Measurements from ENCODE around the gene PEAR1. TPM values are rescaled to one million over a fixed set of nuclear protein-coding genes. Genes with fewer than 3 reads are reported as not detected.

PEAR1 gene
- total RNA-seq, 2 experiments from 2014 or later = not detected

- TF ChIP-seq CTCF (conservative IDR thresholded peaks at IDR 0.05; ENCODE audit: low read length) = no peak
- no peak for TF ChIP-seq EZH2phosphoT487 (IDR thresholded peaks at IDR 0.05; ENCODE audit: borderline replicate concordance, low read depth, low read length)
- H4K20me1 ChIP-seq (ENCODE audit: insufficient read depth, low read length) = no peaks in the 10 kb centered on the region
- intact Hi-C loops (cut with micrococcal nuclease; ENCODE audit: unreplicated experiment) = no loop called here
- H3K79me2 ChIP-seq (ENCODE audit: insufficient read depth, low read depth, low read length) = no peaks in the 10 kb centered on the region
- H3K4me2 ChIP-seq (ENCODE audit: low read length) = no peak overlapping the region
- H3K9me2 ChIP-seq (ENCODE audit: insufficient read depth, low read length) = no peaks in the 10 kb centered on the region
- no peak for DNase-seq (ENCODE audit: low spot score)
- ChIA-PET POLR2A (interaction anchor here (0.7 kb wide), 1 partner anchor 57 kb away, joined by 3 read pairs; no protein-coding TSS in a partner anchor), CTCF (ENCODE audit: unreplicated experiment) (no interaction called here)
- H3K4me1 ChIP-seq (ENCODE audit: insufficient read depth, low read length, poor library complexity, severe bottlenecking) = no peaks in the 10 kb centered on the region
- no peaks in the 10 kb centered on the region for H3K36me3 ChIP-seq (ENCODE audit: insufficient read depth, low read length)
- no peaks in the 10 kb centered on the region for H3K9me3 ChIP-seq (ENCODE audit: low read length)
- H3K27ac ChIP-seq (ENCODE audit: low read depth, low read length, poor library complexity, severe bottlenecking) = no peak overlapping the region
- H2AFZ ChIP-seq (ENCODE audit: low read length) = no peak overlapping the region
- no TSS peak for BruUV-seq (replicated peaks)
- H3K4me3 ChIP-seq (ENCODE audit: low read depth, low read length, poor library complexity, severe bottlenecking) = no peak overlapping the region
Measured at GRCh38 chr1:156853761-156854160, 39.8 kb upstream of the PEAR1 start.

GRCh38 chr1:156854634-156855033, 38.9 kb upstream of the PEAR1 start:
- Histone ChIP-seq H2AFZ (ENCODE audit: low read length) (no peak overlapping the region), H3K36me3 (ENCODE audit: insufficient read depth, low read length) (no peaks in the 10 kb centered on the region), H3K9me2 (ENCODE audit: insufficient read depth, low read length) (no peaks in the 10 kb centered on the region), H3K4me3 (ENCODE audit: low read depth, low read length, poor library complexity, severe bottlenecking) (no peak overlapping the region), H4K20me1 (ENCODE audit: insufficient read depth, low read length) (no peaks in the 10 kb centered on the region), H3K4me1 (ENCODE audit: insufficient read depth, low read length, poor library complexity, severe bottlenecking) (no peaks in the 10 kb centered on the region), H3K79me2 (ENCODE audit: insufficient read depth, low read depth, low read length) (no peaks in the 10 kb centered on the region), H3K4me2 (ENCODE audit: low read length) (no peak overlapping the region), H3K9me3 (ENCODE audit: low read length) (no peaks in the 10 kb centered on the region), H3K27ac (ENCODE audit: low read depth, low read length, poor library complexity, severe bottlenecking) (no peak overlapping the region)
- no peak for DNase-seq (ENCODE audit: low spot score)
- TF ChIP-seq CTCF (conservative IDR thresholded peaks at IDR 0.05; ENCODE audit: low read length) = no peak
- TF ChIP-seq EZH2phosphoT487 (IDR thresholded peaks at IDR 0.05; ENCODE audit: borderline replicate concordance, low read depth, low read length) = no peak
- intact Hi-C loops (cut with micrococcal nuclease; ENCODE audit: unreplicated experiment) = no loop called here
- BruUV-seq (replicated peaks) = no TSS peak
- ChIA-PET CTCF (ENCODE audit: unreplicated experiment) (no interaction called here), POLR2A (interaction anchor here (0.6 to 0.7 kb wide), 2 partner anchors 58 to 136 kb away, joined by 3 to 4 read pairs; no protein-coding TSS in a partner anchor)

GRCh38 chr1:156856282-156856785, 37.2 kb upstream of the PEAR1 start:
- H3K4me2 ChIP-seq (ENCODE audit: low read length) = no peak overlapping the region
- CTCF ChIA-PET (ENCODE audit: unreplicated experiment) = no interaction called here

More at GRCh38 chr1:156856282-156856785, 37.2 kb upstream of the PEAR1 start:
- intact Hi-C loops (cut with micrococcal nuclease; ENCODE audit: unreplicated experiment) = no loop called here
- Histone ChIP-seq H3K27ac (ENCODE audit: low read depth, low read length, poor library complexity, severe bottlenecking) (no peak overlapping the region), H4K20me1 (ENCODE audit: insufficient read depth, low read length) (no peaks in the 10 kb centered on the region), H3K9me3 (ENCODE audit: low read length) (no peaks in the 10 kb centered on the region), H3K36me3 (ENCODE audit: insufficient read depth, low read length) (no peaks in the 10 kb centered on the region), H3K9me2 (ENCODE audit: insufficient read depth, low read length) (no peaks in the 10 kb centered on the region), H3K4me1 (ENCODE audit: insufficient read depth, low read length, poor library complexity, severe bottlenecking) (peaks cover 4% of the 10 kb centered on the region), H3K4me3 (ENCODE audit: low read depth, low read length, poor library complexity, severe bottlenecking) (no peak overlapping the region), H2AFZ (ENCODE audit: low read length) (no peak overlapping the region), H3K79me2 (ENCODE audit: insufficient read depth, low read depth, low read length) (no peaks in the 10 kb centered on the region)
- no TSS peak for BruUV-seq (replicated peaks)
- no peak for TF ChIP-seq EZH2phosphoT487 (IDR thresholded peaks at IDR 0.05; ENCODE audit: borderline replicate concordance, low read depth, low read length)
- no peak for TF ChIP-seq CTCF (conservative IDR thresholded peaks at IDR 0.05; ENCODE audit: low read length)
- no peak for DNase-seq (ENCODE audit: low spot score)
- POLR2A ChIA-PET = interaction anchor here (1.0 kb wide), 1 partner anchor 15 kb away, joined by 4 read pairs; no protein-coding TSS in a partner anchor
